Measurements from ENCODE around the gene NOC3L. TPM values are rescaled to one million over a fixed set of nuclear protein-coding genes. Genes with fewer than 3 reads are reported as not detected.

Gene NOC3L
- total and polyA plus RNA-seq, 10 of the 15 experiments (the other 5 are each of a cell fraction or from before 2014, with no cell fraction given), result 27.8 to 51.4 (median 40.5) TPM

GRCh38 chr10:94362360-94363250, at the start of gene NOC3L (continued):
- TF ChIP-seq KDM1A (IDR thresholded peaks at IDR 0.05; ENCODE audit: borderline replicate concordance) (no peak), ZNF207 (IDR thresholded peaks at IDR 0.05; ENCODE audit: borderline replicate concordance) (peak; percentile 21; the same call in 1 of the 2 replicates), CHD4 (IDR thresholded peaks at IDR 0.05) (no peak), MYC (IDR thresholded peaks at IDR 0.05; ENCODE audit: insufficient read depth, insufficient read length, insufficient replicate concordance, low read length, severe bottlenecking) (peak; percentile 45), POLR2AphosphoS5 (IDR thresholded peaks at IDR 0.05; ENCODE audit: low read length) (peak; percentile 93), MTA2 (IDR thresholded peaks at IDR 0.05; ENCODE audit: low read depth) (0 out of 2 replicates have a peak, but pooled peaks have one; percentile 29), RELB (IDR thresholded peaks at IDR 0.05; ENCODE audit: low read depth) (peak; percentile 97), NR2F1 (conservative IDR thresholded peaks at IDR 0.05) (peak; percentile 19; the same call in 1 of the 2 replicates), ATF7 (IDR thresholded peaks at IDR 0.05; ENCODE audit: low read depth) (peak; percentile 78), ZBTB11 (CRISPR knock-in tag; IDR thresholded peaks at IDR 0.05) (no peak), RBBP5 (conservative IDR thresholded peaks at IDR 0.05) (no peak), ETV6 (conservative IDR thresholded peaks at IDR 0.05 in 1 of 2, IDR thresholded peaks at IDR 0.05 in 1 of 2; ENCODE audit: borderline replicate concordance in 1 of 2, low read depth in 1 of 2) (peak in 1 of 2 experiments; percentile 15; a peak in 1 of 4 replicates), BHLHE40 (IDR thresholded peaks at IDR 0.05; ENCODE audit: borderline replicate concordance in 1 of 2, low read depth in 2 of 2, low read length in 1 of 2) (peak; percentile 95 to 97), USF1 (IDR thresholded peaks at IDR 0.05; ENCODE audit: borderline replicate concordance, extremely low read length, insufficient read depth, low read depth, low read length) (no peak), SIX5 (IDR thresholded peaks at IDR 0.05; ENCODE audit: low read depth, low read length, severe bottlenecking) (peak; percentile 15), EGR1 (IDR thresholded peaks at IDR 0.05; ENCODE audit: borderline replicate concordance in 1 of 2, low read depth in 2 of 2, low read length in 2 of 2) (no peak), PML (IDR thresholded peaks at IDR 0.05; ENCODE audit: low read length) (peak; percentile 82), HCFC1 (IDR thresholded peaks at IDR 0.05; ENCODE audit: low read length) (peak; percentile 63), RB1 (IDR thresholded peaks at IDR 0.05; ENCODE audit: borderline replicate concordance) (peak; percentile 95; the same call in 1 of the 2 replicates), ZSCAN29 (IDR thresholded peaks at IDR 0.05) (no peak), MXI1 (IDR thresholded peaks at IDR 0.05; ENCODE audit: low read depth, low read length) (peak; percentile 98), RAD51 (IDR thresholded peaks at IDR 0.05) (peak; percentile 47), NR2C1 (IDR thresholded peaks at IDR 0.05) (peak; percentile 34; the same call in 1 of the 2 replicates), BMI1 (IDR thresholded peaks at IDR 0.05; ENCODE audit: borderline replicate concordance) (no peak)

All from GM12878 (cell line).